Measurements from ENCODE around the gene TACO1. TPM values are rescaled to one million over a fixed set of nuclear protein-coding genes. Genes with fewer than 3 reads are reported as not detected.

Gene TACO1
- total and polyA plus RNA-seq, 2 donors (not counting 3 experiments of a cell fraction or from before 2014, with no cell fraction given): 24.7 to 31.7 TPM

DNA sequence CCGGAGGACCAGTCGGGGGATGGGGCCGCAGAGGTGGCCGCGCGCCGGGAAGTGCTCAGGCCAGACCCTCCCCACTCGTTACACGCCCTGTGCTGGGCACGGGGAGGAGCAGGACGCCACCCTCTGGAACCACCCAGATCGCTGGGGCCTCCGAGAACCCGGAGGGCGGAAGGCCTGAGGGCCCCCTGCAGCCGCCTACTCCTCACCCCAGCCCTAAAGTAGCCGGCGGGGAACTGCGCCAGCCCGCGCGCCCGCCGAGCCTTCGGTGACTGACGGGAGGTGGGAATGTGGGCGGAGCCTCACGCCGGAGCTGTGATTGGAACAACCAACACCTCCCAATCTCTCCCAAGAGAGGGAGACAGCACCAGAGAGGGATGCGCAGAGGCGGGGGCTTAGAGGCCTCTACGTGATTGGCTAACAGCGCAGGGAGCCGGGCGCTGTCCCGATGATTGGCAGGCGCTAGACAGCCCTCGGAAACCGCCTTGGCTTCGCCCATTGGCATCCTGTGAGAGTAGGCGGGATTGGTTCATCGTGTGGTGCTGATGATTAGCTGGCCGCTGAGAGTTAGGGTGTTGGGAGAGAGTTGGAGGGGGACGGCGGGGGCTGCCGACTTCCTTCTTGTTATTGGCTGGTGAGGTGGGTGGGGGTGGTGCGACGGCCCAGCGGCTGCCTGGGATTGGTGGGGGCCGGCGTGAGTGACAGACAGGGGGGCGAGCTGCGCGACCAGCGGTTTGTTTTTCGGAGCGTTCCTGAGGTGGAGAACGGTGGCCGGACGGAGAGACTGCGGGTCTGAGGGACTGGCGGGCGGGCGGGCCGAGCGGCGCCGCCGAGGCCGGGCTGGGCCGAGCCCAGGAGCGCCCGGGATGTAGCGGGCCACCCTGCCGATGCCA, 21.2 kb downstream of the TACO1 start, which contains the start of gene MAP3K3:
MAP3K3 (plus strand) TSS at position 734 of the 890 bp plus-strand sequence. CDS start 343 bp downstream, outside the sequence.
- DNase-seq (ENCODE audit: low read depth, low spot score): peak; percentile 100
- H3K9ac ChIP-seq (replicated peaks; ENCODE audit: extremely low read depth, insufficient read depth, low read length): peak within 1 kb of the TSS; percentile 84
- FAIRE-seq: peak; percentile 98
- TF ChIP-seq GATA2 (IDR thresholded peaks at IDR 0.05; ENCODE audit: insufficient read depth, insufficient read length, low read depth, low read length): no peak
- TF ChIP-seq JUN (IDR thresholded peaks at IDR 0.05; ENCODE audit: borderline replicate concordance, insufficient read depth, insufficient read length, low read depth): no peak
- TF ChIP-seq, protein P1, sequence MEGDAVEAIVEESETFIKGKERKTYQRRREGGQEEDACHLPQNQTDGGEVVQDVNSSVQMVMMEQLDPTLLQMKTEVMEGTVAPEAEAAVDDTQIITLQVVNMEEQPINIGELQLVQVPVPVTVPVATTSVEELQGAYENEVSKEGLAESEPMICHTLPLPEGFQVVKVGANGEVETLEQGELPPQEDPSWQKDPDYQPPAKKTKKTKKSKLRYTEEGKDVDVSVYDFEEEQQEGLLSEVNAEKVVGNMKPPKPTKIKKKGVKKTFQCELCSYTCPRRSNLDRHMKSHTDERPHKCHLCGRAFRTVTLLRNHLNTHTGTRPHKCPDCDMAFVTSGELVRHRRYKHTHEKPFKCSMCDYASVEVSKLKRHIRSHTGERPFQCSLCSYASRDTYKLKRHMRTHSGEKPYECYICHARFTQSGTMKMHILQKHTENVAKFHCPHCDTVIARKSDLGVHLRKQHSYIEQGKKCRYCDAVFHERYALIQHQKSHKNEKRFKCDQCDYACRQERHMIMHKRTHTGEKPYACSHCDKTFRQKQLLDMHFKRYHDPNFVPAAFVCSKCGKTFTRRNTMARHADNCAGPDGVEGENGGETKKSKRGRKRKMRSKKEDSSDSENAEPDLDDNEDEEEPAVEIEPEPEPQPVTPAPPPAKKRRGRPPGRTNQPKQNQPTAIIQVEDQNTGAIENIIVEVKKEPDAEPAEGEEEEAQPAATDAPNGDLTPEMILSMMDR (IDR thresholded peaks at IDR 0.05; ENCODE audit: extremely low read depth in 1 of 2, insufficient read depth in 1 of 2, low read depth in 1 of 2, low read length in 2 of 2): peak in 1 of 2 donors; percentile 24
- TF ChIP-seq EZH2 (IDR thresholded peaks at IDR 0.05; ENCODE audit: borderline replicate concordance, low read depth, low read length, severe bottlenecking): no peak
- TF ChIP-seq POLR2A (IDR thresholded peaks at IDR 0.05; ENCODE audit: low read depth, low read length): peak; percentile 93
- TF ChIP-seq POLR2AphosphoS5 (IDR thresholded peaks at IDR 0.05; ENCODE audit: insufficient read depth, low read depth, low read length): peak; percentile 97
- TF ChIP-seq MYC (IDR thresholded peaks at IDR 0.05; ENCODE audit: low read depth, low read length): no peak
- TF ChIP-seq, protein P2, sequence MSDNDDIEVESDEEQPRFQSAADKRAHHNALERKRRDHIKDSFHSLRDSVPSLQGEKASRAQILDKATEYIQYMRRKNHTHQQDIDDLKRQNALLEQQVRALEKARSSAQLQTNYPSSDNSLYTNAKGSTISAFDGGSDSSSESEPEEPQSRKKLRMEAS (IDR thresholded peaks at IDR 0.05; ENCODE audit: insufficient read depth, insufficient read length): no peak
- TF ChIP-seq FOS (IDR thresholded peaks at IDR 0.05; ENCODE audit: borderline replicate concordance, insufficient read depth, low read length): no peak
- H3K4me1 ChIP-seq (ENCODE audit: control insufficient read depth, extremely low read depth, insufficient read depth, low read length): peaks cover 27% of the 10 kb centered on the region
- H3K4me3 ChIP-seq (replicated peaks in 1 of 3; ENCODE audit: insufficient read depth in 1 of 3, low read depth in 1 of 3, low read length in 3 of 3): peak within 1 kb of the TSS; percentile 78 to 97 (median 80)
- BruUV-seq (replicated peaks): no TSS peak
- intact Hi-C loops (cut with micrococcal nuclease) (loop anchor here (1.0 to 5.0 kb wide), 5 partner anchors 12 to 153 kb away; partner anchors contain the start of genes DCAF7, DDX42, STRADA and TACO1), dilution Hi-C loops (cut with MboI; ENCODE audit: extremely low pct_ligation_motif_present, low sequenced_read_pairs) (no loop called here)
- POLR2A ChIA-PET: interaction anchor here (0.8 to 1.2 kb wide), 7 partner anchors 11 to 175 kb away, joined by 3 to 10 read pairs (median 4); partner anchors contain the start of genes CCDC47 and DDX42
- H3K36me3 ChIP-seq (ENCODE audit: control insufficient read depth in 2 of 2, extremely low read depth in 1 of 2, insufficient read depth in 2 of 2, low read length in 2 of 2): no peaks in the 10 kb centered on the region
- H3K9me1 ChIP-seq (replicated peaks; ENCODE audit: control insufficient read depth, extremely low read depth, insufficient read depth, low read length): no peaks in the 10 kb centered on the region
- H3K9me3 ChIP-seq (replicated peaks; ENCODE audit: control insufficient read depth, insufficient read depth, low read length): no peaks in the 10 kb centered on the region
- peaks cover 18% of the 10 kb centered on the region for H4K20me1 ChIP-seq (replicated peaks; ENCODE audit: control insufficient read depth, extremely low read depth, insufficient read depth, low read length)
- CTCF ChIA-PET: interaction anchor here (0.6 to 5.0 kb wide), 15 partner anchors 8 to 216 kb away, joined by 3 to 32 read pairs (median 3); no protein-coding TSS in a partner anchor
- H3K4me2 ChIP-seq (ENCODE audit: insufficient read depth, low read length): peak within 1 kb of the TSS; percentile 100
- H3K27me3 ChIP-seq (ENCODE audit: control insufficient read depth in 2 of 2, insufficient read depth in 2 of 2, low read length in 2 of 2): no peaks in the 10 kb centered on the region
- peak within 1 kb of the TSS; percentile 53 for H3K27ac ChIP-seq (ENCODE audit: insufficient read depth, low read depth, low read length)
- H2AFZ ChIP-seq (ENCODE audit: low read depth, low read length): peak within 1 kb of the TSS; percentile 71
- H3K79me2 ChIP-seq (ENCODE audit: control insufficient read depth, insufficient read depth, low read length): peaks cover 38% of the 10 kb centered on the region
